GM12865 (cell line): ENCODE measurements around the gene OTP.
A peak's percentile ranks its signal among the peaks of the same experiment; 100 is the strongest.

ENCODE experiments used
- DNase-seq: peaks from one replicate; pipeline ENCODE4 v3.0.0; 2010; ENCODE audit warnings: low read depth
- H3K4me3 ChIP-seq: 2 replicates; pipeline ENCODE4 v1.5.1; 2011; ENCODE audit warnings: mild to moderate bottlenecking, low read depth, low read length, control low read depth
- CTCF ChIP-seq: IDR thresholded peaks from 2 replicates; pipeline ENCODE4 v1.5.1; 2011; ENCODE audit warnings: low read length, control low read depth, low read depth, inconsistent platforms; ENCODE audit not compliant: insufficient read depth; ENCODE audit errors: missing control alignments

The OTP gene

GRCh38 chr5:77644371-77645157, 6.1 kb upstream of the OTP start:
- TF ChIP-seq CTCF: no peak

GRCh38 chr5:77643654-77644370, 5.3 kb upstream of the OTP start:
- peak overlapping the region; percentile 9; the same call in 1 of the 2 replicates for H3K4me3 ChIP-seq
- TF ChIP-seq CTCF: no peak
- no peak for DNase-seq

More at GRCh38 chr5:77644371-77645157, 6.1 kb upstream of the OTP start:
- no peak for DNase-seq
- peak overlapping the region; percentile 49 for H3K4me3 ChIP-seq

- no peak for TF ChIP-seq CTCF
- DNase-seq: no peak
- no peak overlapping the region for H3K4me3 ChIP-seq
These were observed 4.5 kb upstream of the OTP start for GRCh38 chr5:77642738-77643653.

- no peak for DNase-seq
- no peak overlapping the region for H3K4me3 ChIP-seq
- no peak for TF ChIP-seq CTCF
These were observed 3.6 kb upstream of the OTP start for GRCh38 chr5:77641963-77642737.

- TF ChIP-seq CTCF: no peak
- DNase-seq: no peak
- no peak overlapping the region for H3K4me3 ChIP-seq
These were observed 3.0 kb upstream of the OTP start for GRCh38 chr5:77641397-77641943.
